Testis (tissue), 3 donors: Measurements from ENCODE around the gene ARFGEF3. TPM values are rescaled to one million over a fixed set of nuclear protein-coding genes. Genes with fewer than 3 reads are reported as not detected.

Experiments used
- DNase-seq: peaks from one replicate; pipeline ENCODE4 v3.0.0-alpha.2; 2019
- H3K27ac ChIP-seq, 2 donors: fragments of 200-600 bp; sonication (generic); one replicate each; pipeline ENCODE4 v1.5.1; 2019
- H3K27me3 ChIP-seq: fragments of 200-600 bp; sonication (generic); one replicate; pipeline ENCODE4 v1.5.1; 2019
- H3K36me3 ChIP-seq: fragments of 200-600 bp; sonication (generic); one replicate; pipeline ENCODE4 v1.5.1; 2017; ENCODE audit warnings: low read depth; ENCODE audit errors: missing control alignments
- H3K4me1 ChIP-seq: fragments of 200-600 bp; sonication (generic); one replicate; pipeline ENCODE4 v1.5.1; 2019
- H3K4me3 ChIP-seq, 2 donors: fragments of 200-600 bp; sonication (generic); one replicate each; pipeline ENCODE4 v1.5.1; 2017 to 2019
- H3K9me3 ChIP-seq: fragments of 200-600 bp; sonication (generic); one replicate; pipeline ENCODE4 v1.5.1; 2017
- POLR2A ChIP-seq: fragments of 450-650 bp; IDR thresholded peaks from one replicate; pipeline ENCODE4 v1.6.1; 2017; ENCODE audit warnings: antibody characterized with exemption, mild to moderate bottlenecking, moderate library complexity
- WGBS, 2 donors: methylation state at CpG; one replicate each; pipeline ENCODE4 v1.1.5; 2018; 5-methylcytosine and 5-hydroxymethylcytosine counted together
- intact Hi-C: fragments of 100-400 bp; cut with DNase I; formaldehyde crosslinking; loops from one replicate; pipeline ENCODE4 v1.15.1; 2023; ENCODE audit warnings: low total_unique reads
- polyA plus RNA-seq: library from polyadenylated mRNA; stranded (reverse); fragments of 350-450 nt; fragmentation: Illumina TruSeq; extraction: RNeasy Lipid Tissue Mini Kit (QIAGEN cat#74804); gene quantifications from one replicate; pipeline ENCODE4 v1.2.3, GENCODE V29; 2014; ENCODE audit warnings: low read depth, low replicate concordance; ENCODE audit not compliant: insufficient read depth
- total RNA-seq, 2 donors: library from RNA; depleted of rRNA; stranded (reverse); fragments of >200 nt; gene quantifications; one replicate each; pipeline ENCODE4 v1.2.3, GENCODE V29; 2016
- TF ChIP-seq, protein P1 (sequence below), 3 experiments: fragments of 450-650 bp in 2 of 3; fragments of 200-600 bp in 1 of 3; sonication (generic) in 1 of 3; IDR thresholded peaks; one replicate each; pipeline ENCODE4 v1.5.1; 2016 to 2019; ENCODE audit warnings: antibody characterized with exemption in 3 of 3, mild to moderate bottlenecking in 2 of 3, moderate library complexity in 1 of 3

The ARFGEF3 gene
- total and polyA plus RNA-seq, 3 donors from 2014 or later: 1.9 to 2.9 (median 2.8) TPM

GRCh38 chr6:138229663-138230179 lies 68.0 kb downstream of the ARFGEF3 start:
- Histone ChIP-seq H3K36me3 (no peaks in the 10 kb centered on the region), H3K4me1 (no peaks in the 10 kb centered on the region)

GRCh38 chr6:138230221-138230620 lies 68.5 kb downstream of the ARFGEF3 start:
- no peak overlapping the region for H3K4me3 ChIP-seq
- H3K27me3 ChIP-seq: no peaks in the 10 kb centered on the region
- no peak overlapping the region for H3K27ac ChIP-seq
- DNase-seq: no peak
- TF ChIP-seq, protein P1, sequence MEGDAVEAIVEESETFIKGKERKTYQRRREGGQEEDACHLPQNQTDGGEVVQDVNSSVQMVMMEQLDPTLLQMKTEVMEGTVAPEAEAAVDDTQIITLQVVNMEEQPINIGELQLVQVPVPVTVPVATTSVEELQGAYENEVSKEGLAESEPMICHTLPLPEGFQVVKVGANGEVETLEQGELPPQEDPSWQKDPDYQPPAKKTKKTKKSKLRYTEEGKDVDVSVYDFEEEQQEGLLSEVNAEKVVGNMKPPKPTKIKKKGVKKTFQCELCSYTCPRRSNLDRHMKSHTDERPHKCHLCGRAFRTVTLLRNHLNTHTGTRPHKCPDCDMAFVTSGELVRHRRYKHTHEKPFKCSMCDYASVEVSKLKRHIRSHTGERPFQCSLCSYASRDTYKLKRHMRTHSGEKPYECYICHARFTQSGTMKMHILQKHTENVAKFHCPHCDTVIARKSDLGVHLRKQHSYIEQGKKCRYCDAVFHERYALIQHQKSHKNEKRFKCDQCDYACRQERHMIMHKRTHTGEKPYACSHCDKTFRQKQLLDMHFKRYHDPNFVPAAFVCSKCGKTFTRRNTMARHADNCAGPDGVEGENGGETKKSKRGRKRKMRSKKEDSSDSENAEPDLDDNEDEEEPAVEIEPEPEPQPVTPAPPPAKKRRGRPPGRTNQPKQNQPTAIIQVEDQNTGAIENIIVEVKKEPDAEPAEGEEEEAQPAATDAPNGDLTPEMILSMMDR (IDR thresholded peaks at IDR 0.05): no peak
- no peak for TF ChIP-seq POLR2A
- no peaks in the 10 kb centered on the region for H3K4me1 ChIP-seq
- H3K9me3 ChIP-seq: no peaks in the 10 kb centered on the region
- H3K36me3 ChIP-seq: no peaks in the 10 kb centered on the region
- intact Hi-C loops: no loop called here

More at GRCh38 chr6:138229663-138230179, 68.0 kb downstream of the ARFGEF3 start:
- Histone ChIP-seq H3K9me3 (no peaks in the 10 kb centered on the region), H3K27ac (no peak overlapping the region), H3K4me3 (no peak overlapping the region), H3K27me3 (no peaks in the 10 kb centered on the region)
- intact Hi-C loops: no loop called here
- no peak for DNase-seq
- WGBS, 2 donors: 84 to 87% methylated on average over 11 of the region's 11 CpGs
- no peak for TF ChIP-seq POLR2A
- TF ChIP-seq, protein P1 (IDR thresholded peaks at IDR 0.05): no peak

DNA sequence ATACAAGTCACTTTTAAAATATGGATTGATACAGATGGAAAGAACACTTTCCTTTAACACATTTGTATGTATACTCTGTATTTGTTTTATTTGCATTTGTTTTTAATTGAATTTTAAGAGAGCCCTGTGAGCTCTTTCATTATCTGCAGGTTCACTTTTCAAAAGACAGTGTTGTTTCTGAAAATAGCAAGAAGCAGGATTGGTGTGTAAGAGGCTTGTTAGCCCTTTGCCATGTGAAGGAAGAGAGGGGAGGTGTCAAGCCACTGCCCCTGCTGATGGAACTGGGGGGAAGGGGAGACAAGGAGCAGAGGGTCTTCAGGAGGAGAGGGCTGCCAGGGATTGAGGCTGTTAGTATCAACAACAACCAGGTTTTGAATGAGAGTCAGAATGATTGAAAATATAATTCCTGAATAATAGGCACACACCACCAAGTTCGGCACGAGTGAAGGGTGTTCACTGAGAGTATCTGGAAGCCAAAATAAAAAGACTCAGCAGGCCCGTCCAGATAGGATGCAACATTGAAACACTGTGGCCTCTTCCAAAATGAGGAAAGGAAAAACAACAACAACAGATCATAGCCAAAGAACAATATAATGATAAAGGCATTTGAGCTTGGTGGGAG lies 69.1 kb downstream of the ARFGEF3 start:
- no peaks in the 10 kb centered on the region for H3K27me3 ChIP-seq
- no peak overlapping the region for H3K4me3 ChIP-seq
- H3K36me3 ChIP-seq: no peaks in the 10 kb centered on the region
- TF ChIP-seq, protein P1 (IDR thresholded peaks at IDR 0.05): no peak
- TF ChIP-seq POLR2A: no peak
- 60 to 64% methylated on average over 3 of the region's 3 CpGs for WGBS, 2 donors
- no peak overlapping the region for H3K27ac ChIP-seq
- no peaks in the 10 kb centered on the region for H3K9me3 ChIP-seq
- no peak for DNase-seq
- intact Hi-C loops: no loop called here
- H3K4me1 ChIP-seq: no peaks in the 10 kb centered on the region

- H3K36me3 ChIP-seq: no peaks in the 10 kb centered on the region
- no peaks in the 10 kb centered on the region for H3K9me3 ChIP-seq
- 75 to 80% methylated on average over 4 of the region's 4 CpGs for WGBS, 2 donors
- H3K4me1 ChIP-seq: no peaks in the 10 kb centered on the region
- TF ChIP-seq, protein P1 (IDR thresholded peaks at IDR 0.05): no peak
- TF ChIP-seq POLR2A: no peak
- intact Hi-C loops: no loop called here
- H3K27me3 ChIP-seq: no peaks in the 10 kb centered on the region
- DNase-seq: no peak
- H3K4me3 ChIP-seq: no peak overlapping the region
- H3K27ac ChIP-seq: no peak overlapping the region
Observed at GRCh38 chr6:138231381-138231886, 69.7 kb downstream of the ARFGEF3 start.

- no peak for TF ChIP-seq POLR2A
- TF ChIP-seq, protein P1 (IDR thresholded peaks at IDR 0.05): no peak
- H3K36me3 ChIP-seq: no peaks in the 10 kb centered on the region
- intact Hi-C loops: no loop called here
- H3K4me1 ChIP-seq: no peaks in the 10 kb centered on the region
- WGBS, 2 donors: 55 to 79% methylated on average over 2 of the region's 2 CpGs
- H3K9me3 ChIP-seq: no peaks in the 10 kb centered on the region
- no peak overlapping the region for H3K4me3 ChIP-seq
- H3K27me3 ChIP-seq: no peaks in the 10 kb centered on the region
- H3K27ac ChIP-seq: no peak overlapping the region
- no peak for DNase-seq
Observed at GRCh38 chr6:138234363-138234762, 72.6 kb downstream of the ARFGEF3 start.
